CD1c-positive myeloid dendritic cell (primary cell): ENCODE results near the gene KRTAP2-4.
"Not testable (repeated sequence)": the region's sequence is repeated elsewhere in the genome, so short reads cannot be mapped to it uniquely, and the experiment has no call there.

Experiments used
- DNase-seq: peaks from one replicate; pipeline ENCODE4 v3.0.0-alpha.2; 2016; ENCODE audit errors: extremely low spot score

The KRTAP2-4 gene

DNA sequence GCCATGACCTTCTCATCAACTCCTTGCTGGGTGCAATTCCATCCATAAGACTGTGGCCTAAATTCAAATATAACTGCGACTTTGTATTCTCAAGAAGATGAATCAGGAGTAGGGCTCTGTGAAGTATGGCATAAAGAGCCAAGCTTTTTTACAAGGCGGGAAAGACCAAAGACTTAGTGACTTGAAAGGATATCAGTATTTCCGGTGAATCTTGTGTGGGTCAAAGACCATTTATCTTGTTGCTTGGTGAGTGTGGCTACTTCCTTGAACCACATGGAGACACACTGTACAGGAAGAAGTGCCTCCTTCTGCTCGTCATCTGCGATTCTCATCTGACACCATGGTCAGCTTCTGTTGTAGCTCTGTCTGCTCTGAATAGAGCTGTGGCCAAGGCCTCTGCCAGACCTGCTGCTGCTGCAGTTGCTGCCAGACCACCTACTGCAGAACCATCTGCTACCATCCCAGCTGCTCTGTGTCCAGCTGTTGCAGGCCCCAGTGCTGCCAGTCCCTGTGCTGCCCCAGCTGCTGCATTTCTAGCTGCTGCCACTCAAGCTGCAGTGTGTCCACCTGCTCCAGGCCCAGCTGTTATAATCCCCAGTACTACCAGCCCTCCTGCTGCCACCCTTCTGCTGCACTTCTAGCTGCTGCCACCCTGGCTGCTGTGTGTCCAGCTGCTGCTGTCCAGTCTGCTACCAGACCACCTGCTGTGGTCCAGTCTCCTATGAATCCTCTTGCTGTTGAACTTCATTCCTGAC is 6.1 kb upstream of the KRTAP2-4 start:
- DNase-seq, result no peak

DNA sequence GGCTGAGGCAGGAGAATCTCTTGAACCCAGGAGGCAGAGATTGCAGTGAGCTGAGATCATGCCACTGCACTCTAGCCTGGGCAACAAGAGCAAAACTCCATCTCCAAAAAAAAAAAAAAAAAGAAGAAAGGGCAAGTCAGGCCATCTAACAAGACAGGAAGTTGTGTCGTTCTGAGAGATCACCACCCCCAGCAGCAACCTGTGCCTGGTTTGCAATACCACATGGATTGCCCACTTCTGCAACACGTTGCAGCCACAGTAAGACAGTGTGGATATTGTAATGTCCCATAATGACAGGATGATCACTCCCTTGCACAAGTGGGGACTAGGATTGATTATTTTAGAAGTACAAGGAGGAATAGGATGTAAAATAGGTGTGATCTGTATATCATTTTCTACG is 3.4 kb upstream of the KRTAP2-4 start:
- no peak for DNase-seq

GRCh38 chr17:41067281-41067680 is 1.6 kb upstream of the KRTAP2-4 start:
- no peak for DNase-seq

DNA sequence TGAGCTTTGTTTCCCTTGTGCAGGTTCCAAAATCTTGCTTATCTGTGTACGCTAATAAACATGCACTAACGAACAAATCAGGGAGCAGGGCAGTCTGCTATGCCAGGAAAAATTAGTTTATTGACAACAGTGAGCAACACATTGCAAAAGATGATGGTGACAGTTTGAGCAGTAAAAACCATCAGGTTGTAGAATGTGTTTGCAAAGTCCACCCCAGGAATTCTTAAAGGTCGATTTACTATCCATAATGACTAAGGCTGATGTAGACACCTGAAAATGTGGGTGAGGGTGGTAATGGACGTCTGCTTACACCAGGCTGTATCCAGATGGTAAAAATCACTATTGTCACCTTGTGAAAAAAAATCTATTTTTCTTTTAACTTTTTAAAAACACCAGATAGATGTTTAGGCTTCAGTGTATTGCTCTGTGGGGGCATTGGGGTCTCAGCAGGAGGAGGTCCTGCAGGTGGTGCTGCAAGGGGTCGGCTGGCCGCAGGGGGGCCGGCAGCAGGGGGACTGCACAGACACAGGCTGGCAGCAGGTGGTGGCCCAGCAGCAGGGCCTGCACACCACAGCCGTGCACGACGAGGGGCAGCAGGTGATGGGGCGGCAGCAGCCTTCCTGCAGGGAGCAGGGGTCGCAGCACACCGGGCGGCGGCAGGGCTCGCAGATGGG is 526 bp downstream of the KRTAP2-4 start:
- not testable (repeated sequence) for DNase-seq

- DNase-seq, result no peak
Measured at GRCh38 chr17:41064301-41064700, 1.4 kb downstream of the KRTAP2-4 start.

- DNase-seq, result no peak
Measured at GRCh38 chr17:41063449-41063848, 2.2 kb downstream of the KRTAP2-4 start.

- DNase-seq, result no peak
Measured at GRCh38 chr17:41061964-41062363, 3.7 kb downstream of the KRTAP2-4 start.

DNA sequence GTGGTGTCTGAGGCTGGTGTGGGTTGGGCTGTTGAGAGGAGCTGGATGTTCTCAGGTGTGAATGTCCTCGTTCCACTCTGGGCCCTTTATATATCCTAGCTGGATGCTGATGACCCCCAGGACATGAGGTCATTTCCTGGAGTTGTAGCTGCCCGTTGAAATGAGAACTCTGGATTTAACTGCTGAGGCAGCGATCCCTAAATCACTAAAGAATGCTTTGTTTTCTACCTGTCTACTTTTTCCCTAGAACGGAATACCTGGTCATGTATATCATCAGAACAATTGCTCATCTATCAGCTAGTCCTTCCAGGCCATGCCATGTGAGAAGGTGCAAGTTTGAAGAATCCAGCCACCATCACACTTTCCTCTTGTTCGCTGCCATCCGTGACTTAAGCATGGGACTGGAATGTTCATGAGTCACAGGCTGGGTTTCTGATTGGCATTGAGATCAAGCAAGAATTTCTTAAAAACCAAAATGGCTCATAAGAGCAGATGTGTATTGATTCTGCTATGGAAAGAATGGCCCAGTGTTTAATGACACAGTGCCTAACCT is 5.6 kb downstream of the KRTAP2-4 start, which contains the start of gene KRTAP2-3:
TSS of gene KRTAP2-3 (minus strand) at position 63 of the 553 bp plus-strand sequence. CDS start 64 bp downstream, outside the sequence.
- DNase-seq, result no peak

DNA sequence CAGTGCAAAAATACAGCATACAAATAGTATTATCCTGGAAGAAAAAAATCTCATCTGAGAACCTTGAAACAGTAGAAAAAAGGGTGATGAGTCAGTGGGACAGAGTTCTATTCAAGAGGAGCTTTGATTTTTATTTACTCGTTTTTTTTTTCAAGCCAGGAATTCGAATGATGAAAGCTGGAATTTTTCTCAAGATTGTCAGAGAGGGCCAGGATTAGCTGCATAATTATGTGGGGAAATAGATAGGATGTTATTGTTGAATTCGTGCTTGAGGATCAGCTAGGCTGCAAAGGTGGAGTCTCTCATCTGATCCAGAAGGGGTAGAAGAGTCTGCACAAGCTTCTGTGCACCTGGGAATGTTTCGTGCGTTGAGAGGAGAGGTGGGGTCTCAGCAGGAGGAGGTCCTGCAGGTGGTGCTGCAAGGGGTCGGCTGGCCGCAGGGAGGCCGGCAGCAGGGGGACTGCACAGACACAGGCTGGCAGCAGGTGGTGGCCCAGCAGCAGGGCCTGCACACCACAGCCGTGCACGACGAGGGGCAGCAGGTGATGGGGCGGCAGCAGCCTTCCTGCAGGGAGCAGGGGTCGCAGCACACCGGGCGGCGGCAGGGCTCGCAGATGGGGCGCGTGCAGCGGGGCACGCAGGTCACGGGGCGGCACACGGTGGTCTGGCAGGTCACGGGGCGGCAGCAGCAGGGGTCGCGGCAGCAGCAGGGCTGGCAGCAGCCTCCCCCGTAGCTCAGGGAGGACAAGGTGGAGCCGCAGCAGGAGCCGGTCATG is 6.2 kb downstream of the KRTAP2-4 start:
- not testable (repeated sequence) for DNase-seq

- DNase-seq, result no peak
Measured at GRCh38 chr17:41058741-41059140, 6.9 kb downstream of the KRTAP2-4 start.

- no peak for DNase-seq
Measured at GRCh38 chr17:41057547-41057946, 8.1 kb downstream of the KRTAP2-4 start.

- DNase-seq, result not testable (repeated sequence)
Measured at GRCh38 chr17:41055130-41055529, 10.5 kb downstream of the KRTAP2-4 start, which contains the start of gene KRTAP2-2. TSS of gene KRTAP2-2 (minus strand) at chr17:41055230. CDS start at chr17:41055211, 19 bp downstream.

GRCh38 chr17:41054556-41054955 is 11.1 kb downstream of the KRTAP2-4 start:
- DNase-seq, result not testable (repeated sequence)

- DNase-seq, result no peak
Measured at GRCh38 chr17:41054025-41054424, 11.7 kb downstream of the KRTAP2-4 start.

GRCh38 chr17:41052566-41052965 is 13.1 kb downstream of the KRTAP2-4 start:
- DNase-seq, result no peak

DNA sequence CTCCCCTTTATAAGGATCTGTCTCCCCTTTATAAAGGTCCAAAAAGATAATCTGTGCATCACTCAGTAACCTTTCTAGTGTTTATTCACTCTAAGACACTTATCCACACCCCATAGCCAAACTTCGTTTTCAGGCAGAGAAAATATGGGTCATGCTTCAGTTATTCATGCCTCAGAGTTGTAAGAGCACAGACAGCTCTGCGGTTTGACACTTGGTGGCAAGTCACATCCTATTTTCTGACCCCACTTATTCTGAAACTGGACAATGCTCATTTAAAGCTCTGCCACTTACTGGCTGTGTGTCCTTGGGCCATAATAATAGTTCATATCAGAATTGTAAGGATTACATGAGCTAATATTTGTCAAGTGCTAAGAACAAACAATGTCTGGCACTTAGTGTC is 16.6 kb downstream of the KRTAP2-4 start:
- DNase-seq, result no peak

DNA sequence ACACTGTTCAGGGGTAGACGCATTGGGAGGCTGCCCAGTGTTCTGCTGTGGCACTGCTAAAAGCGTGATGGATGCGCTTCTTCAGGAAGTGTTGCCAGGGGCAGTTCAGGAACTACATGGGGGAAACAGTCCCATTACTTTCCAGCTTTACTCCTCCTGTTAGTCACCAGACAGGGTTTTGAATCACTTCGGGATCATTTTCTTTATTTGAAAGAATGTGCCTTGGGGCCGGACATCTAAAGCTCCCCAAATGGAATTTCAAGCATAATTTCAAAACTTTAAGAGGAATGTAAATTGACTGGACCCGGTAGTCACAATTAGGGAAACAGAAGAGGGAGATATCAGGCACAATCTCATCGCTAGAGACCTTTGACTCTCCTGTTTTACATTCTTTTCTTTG is 17.2 kb downstream of the KRTAP2-4 start:
- no peak for DNase-seq

DNA sequence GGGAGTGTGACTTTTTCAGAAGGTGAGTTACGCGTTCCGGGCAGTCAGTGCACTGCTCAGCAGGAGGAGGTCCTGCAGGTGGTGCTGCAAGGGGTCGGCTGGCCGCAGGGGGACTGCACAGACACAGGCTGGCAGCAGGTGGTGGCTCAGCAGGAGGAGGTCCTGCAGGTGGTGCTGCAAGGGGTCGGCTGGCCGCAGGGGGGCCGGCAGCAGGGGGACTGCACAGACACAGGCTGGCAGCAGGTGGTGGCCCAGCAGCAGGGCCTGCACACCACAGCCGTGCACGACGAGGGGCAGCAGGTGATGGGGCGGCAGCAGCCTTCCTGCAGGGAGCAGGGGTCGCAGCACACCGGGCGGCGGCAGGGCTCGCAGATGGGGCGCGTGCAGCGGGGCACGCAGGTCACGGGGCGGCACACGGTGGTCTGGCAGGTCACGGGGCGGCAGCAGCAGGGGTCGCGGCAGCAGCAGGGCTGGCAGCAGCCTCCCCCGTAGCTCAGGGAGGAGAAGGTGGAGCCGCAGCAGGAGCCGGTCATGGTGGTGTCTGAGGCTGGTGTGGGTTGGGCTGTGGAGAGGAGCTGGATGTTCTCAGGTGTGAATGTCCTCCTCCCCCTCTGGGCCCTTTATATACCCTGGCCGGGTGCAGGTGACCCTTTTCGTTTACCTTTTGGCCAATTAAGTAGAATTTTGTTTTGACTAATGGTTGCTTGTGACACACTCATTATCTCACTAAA is 18.8 kb downstream of the KRTAP2-4 start, which contains the start of gene KRTAP2-1:
TSS of gene KRTAP2-1 (minus strand) at position 582 of the 731 bp plus-strand sequence. CDS start at position 533, 49 bp downstream.
- not testable (repeated sequence) for DNase-seq

- DNase-seq, result no peak
Measured at GRCh38 chr17:41042953-41043352, 22.7 kb downstream of the KRTAP2-4 start.

GRCh38 chr17:41040783-41041571 is 24.7 kb downstream of the KRTAP2-4 start, which contains the start of gene KRTAP1-1:
TSS of gene KRTAP1-1 (minus strand) at chr17:41041450. CDS start at chr17:41041397, 53 bp downstream.
- not testable (repeated sequence) for DNase-seq
